HUES48 (cell line): ENCODE results near the gene CMSS1.

ENCODE experiments used
- H3K27ac ChIP-seq: one replicate; pipeline ENCODE4 v1.7.0; 2013; ENCODE audit warnings: low read depth, low read length, inconsistent platforms
- H3K27me3 ChIP-seq: 2 replicates; pipeline ENCODE4 v1.6.1; 2013; ENCODE audit warnings: mild to moderate bottlenecking, low read length; ENCODE audit not compliant: control insufficient read depth, insufficient read depth
- H3K36me3 ChIP-seq: 2 replicates; pipeline ENCODE4 v1.6.1; 2013; ENCODE audit warnings: low read length; ENCODE audit not compliant: control insufficient read depth, insufficient read depth
- H3K4me1 ChIP-seq: 2 replicates; pipeline ENCODE4 v1.6.1; 2013; ENCODE audit warnings: mild to moderate bottlenecking, low read length; ENCODE audit not compliant: control insufficient read depth, insufficient read depth
- H3K4me3 ChIP-seq: 2 replicates; pipeline ENCODE4 v1.5.1; 2013; ENCODE audit warnings: mild to moderate bottlenecking, low read depth, low read length
- H3K9ac ChIP-seq: 2 replicates; pipeline ENCODE4 v1.6.1; 2013; ENCODE audit warnings: mild to moderate bottlenecking, low read depth, low read length, moderate library complexity
- H3K9me3 ChIP-seq: 2 replicates; pipeline ENCODE4 v1.6.1; 2013; ENCODE audit warnings: low read length; ENCODE audit not compliant: control insufficient read depth, insufficient read depth

The CMSS1 gene

DNA sequence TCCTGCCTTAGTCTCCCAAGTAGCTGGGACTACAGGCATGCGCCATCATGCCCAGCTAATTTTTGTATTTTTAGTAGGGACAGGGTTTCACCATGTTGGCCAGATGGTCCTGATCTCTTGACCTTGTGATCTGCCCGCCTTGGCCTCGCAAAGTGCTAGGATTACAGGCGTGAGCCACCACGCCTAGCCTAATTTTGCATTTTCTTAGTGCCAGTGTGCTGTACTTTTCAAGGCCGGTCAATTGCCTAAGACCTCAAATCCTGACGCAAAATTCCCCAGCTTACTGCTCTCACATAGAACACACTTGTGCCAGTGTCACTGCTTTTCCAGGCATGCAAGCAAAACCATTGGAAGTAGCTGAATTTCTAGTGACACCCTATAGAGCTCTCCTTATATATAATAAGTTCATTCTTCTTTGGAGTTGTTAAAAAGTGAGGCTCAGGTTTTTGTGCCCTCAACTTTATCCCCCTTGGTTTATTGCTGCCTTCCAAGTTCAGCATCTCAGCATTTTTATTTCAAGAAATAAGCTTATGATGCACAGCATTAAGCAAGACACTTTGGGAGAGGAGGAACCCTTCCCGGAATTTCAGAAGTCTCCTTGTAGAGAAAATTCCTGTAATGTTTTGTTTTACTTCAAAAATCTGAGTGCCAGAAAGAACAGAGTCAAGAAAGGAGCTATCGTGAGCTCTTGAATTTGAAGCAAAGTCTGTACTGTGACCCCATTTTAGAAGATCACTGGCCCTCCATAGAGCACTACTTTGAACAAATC lies 203.4 kb downstream of the CMSS1 start:
- Histone ChIP-seq H3K27ac (no peak overlapping the region), H3K36me3 (no peaks in the 10 kb centered on the region), H3K4me3 (no peak overlapping the region), H3K4me1 (peaks cover 6% of the 10 kb centered on the region), H3K27me3 (no peaks in the 10 kb centered on the region), H3K9me3 (no peaks in the 10 kb centered on the region), H3K9ac (no peak overlapping the region)

GRCh38 chr3:100022506-100022905 lies 204.8 kb downstream of the CMSS1 start:
- no peaks in the 10 kb centered on the region for H3K9me3 ChIP-seq
- no peaks in the 10 kb centered on the region for H3K27me3 ChIP-seq
- no peaks in the 10 kb centered on the region for H3K36me3 ChIP-seq
- H3K27ac ChIP-seq: no peak overlapping the region
- no peaks in the 10 kb centered on the region for H3K4me1 ChIP-seq
- H3K9ac ChIP-seq: no peak overlapping the region
- no peak overlapping the region for H3K4me3 ChIP-seq

- Histone ChIP-seq H3K27ac (no peak overlapping the region), H3K36me3 (no peaks in the 10 kb centered on the region), H3K4me1 (no peaks in the 10 kb centered on the region), H3K4me3 (no peak overlapping the region), H3K9ac (no peak overlapping the region), H3K9me3 (no peaks in the 10 kb centered on the region), H3K27me3 (no peaks in the 10 kb centered on the region)
Observed at GRCh38 chr3:100023150-100023549, 205.5 kb downstream of the CMSS1 start.

GRCh38 chr3:100023595-100023994 lies 205.9 kb downstream of the CMSS1 start:
- Histone ChIP-seq H3K36me3 (no peaks in the 10 kb centered on the region), H3K27me3 (no peaks in the 10 kb centered on the region), H3K4me3 (no peak overlapping the region), H3K9me3 (no peaks in the 10 kb centered on the region), H3K9ac (no peak overlapping the region), H3K4me1 (no peaks in the 10 kb centered on the region), H3K27ac (no peak overlapping the region)

DNA sequence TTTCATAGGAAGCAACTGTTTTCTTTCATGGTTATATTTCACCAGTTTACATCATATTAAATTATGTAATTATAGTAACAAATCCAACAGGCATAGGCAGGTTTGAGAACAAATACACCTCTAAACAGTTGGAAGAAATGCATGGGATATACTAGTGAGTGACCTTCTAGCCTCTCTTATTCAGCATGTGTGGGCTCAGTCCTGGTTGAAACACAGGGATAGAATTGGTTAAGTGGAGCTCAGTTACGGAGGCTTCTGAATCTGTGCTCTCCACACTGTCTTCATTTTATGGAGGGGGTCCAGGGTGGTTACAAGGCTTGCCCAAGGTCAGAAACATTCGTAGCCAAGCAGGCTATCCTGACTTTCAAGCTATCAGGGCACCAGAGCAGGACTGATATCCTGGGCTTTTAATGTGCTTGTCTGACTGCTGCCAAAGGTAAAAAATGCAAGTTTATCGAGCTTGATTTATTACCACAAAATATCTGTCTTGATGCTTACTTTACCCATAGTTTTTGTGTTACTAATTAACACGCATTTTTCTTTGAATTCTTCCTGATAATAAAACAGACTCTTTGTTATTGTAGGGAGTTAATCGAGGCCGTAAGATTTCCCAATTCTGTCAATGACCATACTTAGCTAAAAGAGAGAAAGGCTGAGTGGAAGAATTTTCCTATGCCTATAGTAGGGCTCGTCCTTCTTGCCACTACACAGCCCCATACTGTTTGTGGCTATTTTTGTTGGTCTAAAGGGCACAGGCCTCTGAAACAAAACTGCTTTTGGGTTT lies 207.1 kb downstream of the CMSS1 start:
- no peaks in the 10 kb centered on the region for H3K4me1 ChIP-seq
- H3K27ac ChIP-seq: no peak overlapping the region

DNA sequence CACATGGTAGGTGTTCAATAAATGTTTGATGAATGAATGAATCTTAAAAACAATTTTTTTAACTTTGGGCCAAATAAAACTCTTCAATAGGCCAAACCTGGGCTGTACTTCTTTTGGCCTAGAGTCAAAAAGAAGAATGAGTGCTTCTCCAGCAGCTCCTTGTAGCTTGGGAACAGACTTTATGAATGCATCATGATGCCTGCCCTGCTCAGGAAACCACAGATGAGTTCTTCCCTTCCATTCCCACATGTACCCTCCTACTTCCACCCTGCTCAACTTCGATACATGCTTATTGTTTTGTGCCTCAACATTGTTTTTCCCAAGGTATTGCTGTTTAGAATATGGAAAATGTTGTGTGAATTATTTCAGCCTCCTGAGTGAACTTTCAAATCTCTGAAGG lies 209.7 kb downstream of the CMSS1 start:
- Histone ChIP-seq H3K9ac (no peak overlapping the region), H3K4me1 (peaks cover 11% of the 10 kb centered on the region; the same call in 1 of the 2 replicates), H3K27me3 (no peaks in the 10 kb centered on the region), H3K27ac (no peak overlapping the region), H3K36me3 (no peaks in the 10 kb centered on the region), H3K9me3 (no peaks in the 10 kb centered on the region), H3K4me3 (no peak overlapping the region)

More for the DNA sequence above, 207.1 kb downstream of the CMSS1 start:
- Histone ChIP-seq H3K4me3 (no peak overlapping the region), H3K9ac (no peak overlapping the region), H3K36me3 (no peaks in the 10 kb centered on the region), H3K27me3 (no peaks in the 10 kb centered on the region), H3K9me3 (no peaks in the 10 kb centered on the region)

DNA sequence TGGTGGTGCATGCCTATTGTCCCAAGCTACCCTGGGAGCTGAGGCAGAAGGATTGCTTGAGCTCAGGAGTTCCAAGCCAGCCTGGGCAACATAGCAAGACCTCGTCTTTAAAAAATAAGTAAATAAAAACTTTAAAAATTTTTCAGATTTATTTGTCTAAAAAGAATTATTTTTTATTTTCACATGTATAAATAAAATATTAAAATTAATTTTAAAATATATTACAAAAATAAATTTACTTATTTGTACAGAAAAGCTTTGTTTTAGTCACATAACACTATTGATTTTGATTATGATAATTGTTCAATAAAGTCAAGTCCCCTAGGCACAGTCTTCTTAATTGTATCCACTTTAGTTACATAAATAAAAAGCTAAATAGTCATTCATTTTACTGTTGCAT lies 211.4 kb downstream of the CMSS1 start:
- no peaks in the 10 kb centered on the region for H3K27me3 ChIP-seq
- no peaks in the 10 kb centered on the region for H3K36me3 ChIP-seq
- H3K9ac ChIP-seq: no peak overlapping the region
- peaks cover 19% of the 10 kb centered on the region; the same call in 1 of the 2 replicates for H3K4me1 ChIP-seq
- no peak overlapping the region for H3K4me3 ChIP-seq
- H3K9me3 ChIP-seq: no peaks in the 10 kb centered on the region
- H3K27ac ChIP-seq: no peak overlapping the region

DNA sequence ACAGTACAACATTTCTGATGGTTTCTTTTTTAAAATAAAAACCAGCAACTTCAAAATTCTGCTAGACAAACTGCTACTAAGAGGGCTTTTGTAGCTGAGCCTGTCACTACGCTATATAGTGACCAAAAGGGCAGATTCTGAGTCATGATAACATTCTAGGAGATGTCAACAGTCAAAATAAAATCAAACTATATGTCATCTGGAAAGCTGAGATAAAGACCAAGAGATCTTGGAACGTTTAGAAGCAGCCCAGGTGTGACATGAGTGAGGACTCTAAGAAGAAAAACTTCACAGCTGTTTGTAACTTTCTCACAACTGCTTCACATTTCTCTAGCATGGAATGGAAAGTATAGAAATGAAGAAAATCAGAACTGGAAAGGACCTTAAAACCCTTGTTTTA lies 212.0 kb downstream of the CMSS1 start:
- no peaks in the 10 kb centered on the region for H3K27me3 ChIP-seq
- no peak overlapping the region for H3K27ac ChIP-seq
- no peaks in the 10 kb centered on the region for H3K9me3 ChIP-seq
- no peak overlapping the region for H3K4me3 ChIP-seq
- no peaks in the 10 kb centered on the region for H3K36me3 ChIP-seq
- H3K4me1 ChIP-seq: peaks cover 20% of the 10 kb centered on the region; the same call in 1 of the 2 replicates
- H3K9ac ChIP-seq: no peak overlapping the region

- H3K27ac ChIP-seq: no peak overlapping the region
- H3K36me3 ChIP-seq: no peaks in the 10 kb centered on the region
- no peak overlapping the region for H3K9ac ChIP-seq
- no peaks in the 10 kb centered on the region for H3K27me3 ChIP-seq
- no peak overlapping the region for H3K4me3 ChIP-seq
- peaks cover 20% of the 10 kb centered on the region; the same call in 1 of the 2 replicates for H3K4me1 ChIP-seq
- no peaks in the 10 kb centered on the region for H3K9me3 ChIP-seq
Observed at GRCh38 chr3:100030346-100030745, 212.7 kb downstream of the CMSS1 start.

- Histone ChIP-seq H3K27me3 (no peaks in the 10 kb centered on the region), H3K36me3 (no peaks in the 10 kb centered on the region), H3K9me3 (no peaks in the 10 kb centered on the region), H3K4me3 (no peak overlapping the region), H3K27ac (no peak overlapping the region), H3K9ac (no peak overlapping the region), H3K4me1 (peaks cover 20% of the 10 kb centered on the region; the same call in 1 of the 2 replicates)
Observed at GRCh38 chr3:100030914-100031425, 213.3 kb downstream of the CMSS1 start.

- Histone ChIP-seq H3K4me3 (no peak overlapping the region), H3K9ac (no peak overlapping the region), H3K36me3 (no peaks in the 10 kb centered on the region)
Observed at GRCh38 chr3:100032243-100032642, 214.6 kb downstream of the CMSS1 start.

More at GRCh38 chr3:100032243-100032642, 214.6 kb downstream of the CMSS1 start:
- no peaks in the 10 kb centered on the region for H3K9me3 ChIP-seq
- no peak overlapping the region for H3K27ac ChIP-seq
- no peaks in the 10 kb centered on the region for H3K27me3 ChIP-seq
- peaks cover 20% of the 10 kb centered on the region; the same call in 1 of the 2 replicates for H3K4me1 ChIP-seq
